Activated gamma-delta T cell treated with anti-CD3 and anti-CD28 coated beads, Interleukin-2, amount 50 U/mL, for 16 hours (primary cell): ENCODE measurements around the gene HOXB2.

ENCODE experiments used
- DNase-seq: peaks from one replicate; pipeline ENCODE4 v3.0.0-alpha.2; 2020; ENCODE audit warnings: low read depth

Gene HOXB2

DNA sequence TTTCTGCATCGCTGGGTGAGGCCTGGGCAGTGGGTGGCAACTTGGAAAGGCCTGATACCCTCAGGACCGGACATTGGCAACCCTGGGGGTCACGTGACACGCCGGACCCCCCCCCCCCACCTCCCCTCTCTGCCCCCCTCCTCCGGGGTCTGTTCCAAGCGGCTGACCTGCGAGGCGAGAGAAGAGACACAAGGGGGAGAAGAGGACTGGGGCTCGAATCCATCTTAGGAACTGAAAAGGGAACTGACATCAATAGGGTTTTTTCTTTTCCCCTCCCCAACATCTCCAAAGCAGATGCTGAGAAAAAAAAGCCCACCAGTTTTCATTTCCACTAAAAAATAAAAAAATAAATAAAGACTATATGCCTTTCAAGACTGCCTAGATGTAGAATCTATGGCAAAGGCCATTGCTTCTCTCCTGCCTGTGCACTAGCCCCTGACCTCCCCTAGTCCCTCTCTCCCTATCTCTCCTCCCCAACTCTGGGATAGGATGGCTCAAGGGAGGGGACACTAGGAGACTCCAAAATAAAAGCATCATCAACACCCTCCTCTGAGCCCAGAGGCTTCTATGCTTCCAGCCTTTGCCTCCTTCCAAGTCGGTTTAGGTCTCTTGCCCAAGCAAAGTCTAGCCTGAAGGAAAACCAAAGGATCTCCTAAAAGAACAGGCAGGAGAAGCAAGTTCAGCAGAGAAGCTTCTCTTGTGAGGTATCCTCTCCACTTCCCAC, 7.7 kb upstream of the HOXB2 start:
- DNase-seq, result no peak

DNA sequence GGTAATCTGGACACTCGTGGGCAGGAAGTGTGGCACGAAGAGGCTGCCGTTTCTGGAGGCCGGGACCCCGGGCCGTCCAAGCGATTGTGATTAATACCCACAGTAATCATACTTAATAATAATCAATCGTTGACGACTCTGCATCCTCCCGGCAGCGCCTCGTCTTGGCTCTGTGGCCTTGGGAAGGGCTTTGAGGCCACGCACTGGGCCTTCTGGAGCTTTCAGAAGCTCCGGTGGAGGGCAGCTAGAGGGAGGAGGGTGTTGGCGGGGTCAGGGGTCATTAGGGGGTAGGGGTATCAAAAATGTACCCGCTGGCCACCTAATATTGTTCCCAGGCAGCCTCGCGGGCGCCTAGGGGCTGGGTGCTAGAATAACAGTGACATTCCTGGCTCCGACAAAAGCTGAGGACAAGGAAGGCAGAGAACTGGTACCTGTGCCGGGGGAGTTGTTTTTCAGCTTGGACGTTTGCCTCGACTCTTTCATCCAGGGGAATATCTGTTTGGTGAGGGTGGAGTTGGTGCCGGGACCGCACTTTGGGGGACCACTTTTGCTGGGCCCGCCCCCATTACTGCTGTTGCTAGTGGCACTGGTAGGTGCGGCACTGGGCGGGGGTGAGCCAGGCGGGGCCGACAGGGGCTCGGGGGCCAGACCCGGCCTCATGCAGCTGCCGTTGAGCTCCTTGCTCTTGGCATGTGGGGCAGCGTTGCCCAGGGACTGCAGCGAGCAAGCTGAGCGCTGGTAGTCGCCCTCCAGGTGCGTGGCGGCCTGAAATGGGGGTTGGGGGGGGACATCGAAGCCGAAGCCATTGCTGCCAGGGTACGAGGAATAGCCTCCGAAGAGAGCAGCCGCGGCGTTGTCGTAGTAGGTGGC, 6.9 kb upstream of the HOXB2 start:
- DNase-seq, result no peak

DNA sequence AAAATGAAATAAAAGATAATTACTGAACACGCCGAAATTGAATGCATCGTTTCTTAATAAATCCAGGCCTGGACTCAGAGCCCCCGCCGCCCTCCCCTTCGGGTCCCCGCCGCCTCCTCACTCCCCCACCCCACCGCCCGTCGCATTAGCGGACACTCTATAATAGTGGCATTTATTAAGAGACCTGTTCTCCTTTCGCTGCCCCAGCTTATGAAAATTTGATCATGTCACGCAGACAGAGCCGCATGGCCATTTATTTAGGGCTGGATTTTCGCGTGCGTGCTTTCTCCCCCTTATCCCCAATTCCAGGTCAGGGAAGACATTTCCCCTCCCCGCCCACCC, 6.3 kb upstream of the HOXB2 start:
- DNase-seq, result no peak

DNA sequence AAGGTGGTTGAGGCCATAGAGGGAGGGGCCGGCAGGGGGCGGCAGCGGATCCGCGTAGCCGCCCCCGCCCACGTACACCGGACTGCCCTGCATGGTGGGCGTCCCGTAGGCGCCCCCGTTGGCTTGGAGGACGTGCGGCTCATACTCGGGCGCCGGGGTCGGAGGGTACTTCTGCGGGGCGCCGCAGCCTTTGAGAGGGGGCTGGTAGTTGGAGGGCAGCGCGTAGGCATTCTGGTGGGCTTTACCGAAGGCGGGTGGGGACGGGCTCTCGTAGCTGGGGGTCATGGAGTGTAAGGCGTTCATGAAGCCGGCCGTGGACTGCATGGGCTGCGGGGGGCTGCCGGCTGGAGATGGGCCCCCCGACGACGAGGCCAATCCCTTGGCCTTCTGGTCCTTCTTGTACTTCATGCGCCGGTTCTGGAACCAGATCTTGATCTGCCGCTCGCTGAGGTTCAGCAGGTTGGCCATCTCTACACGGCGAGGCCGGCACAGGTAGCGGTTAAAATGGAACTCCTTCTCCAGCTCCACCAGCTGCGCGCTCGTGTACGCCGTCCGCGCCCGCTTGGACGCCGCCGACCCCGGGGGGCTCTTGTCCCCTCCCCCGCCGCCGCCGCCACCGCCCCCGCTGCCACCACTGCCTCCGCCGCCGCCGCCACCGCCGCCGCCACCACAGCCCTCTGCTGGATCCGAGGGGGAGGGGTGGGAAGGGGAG, 5.7 kb upstream of the HOXB2 start:
- no peak for DNase-seq

DNA sequence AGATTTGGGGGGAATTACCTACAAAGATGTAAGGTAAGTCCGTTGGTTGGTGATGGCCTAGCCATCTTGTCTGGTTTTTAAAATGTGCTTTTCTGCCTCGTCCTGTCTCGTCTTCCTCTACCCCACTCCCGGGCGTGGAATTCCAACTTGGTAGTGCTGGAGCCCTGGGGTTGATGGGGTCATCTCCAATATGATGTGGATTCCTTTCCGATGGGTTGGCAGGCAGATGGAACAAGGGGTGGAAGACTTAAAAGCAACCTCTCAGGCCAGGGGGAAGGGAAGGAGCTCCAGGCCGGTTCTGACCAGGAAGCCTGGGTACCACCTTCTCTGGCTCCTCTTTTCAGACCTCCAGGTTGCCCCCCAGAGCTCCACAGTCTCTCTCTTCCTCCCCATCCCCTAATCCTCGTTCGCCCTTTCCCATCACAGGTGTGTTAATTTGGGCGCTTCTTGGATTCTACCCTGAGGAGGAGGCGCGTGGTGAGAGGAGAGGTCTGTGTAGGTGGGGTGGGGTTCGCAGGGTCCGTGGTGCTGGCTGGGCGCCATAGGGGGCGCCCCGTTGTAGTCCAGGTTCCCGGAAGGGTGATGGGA, 5.1 kb upstream of the HOXB2 start:
- no peak for DNase-seq

DNA sequence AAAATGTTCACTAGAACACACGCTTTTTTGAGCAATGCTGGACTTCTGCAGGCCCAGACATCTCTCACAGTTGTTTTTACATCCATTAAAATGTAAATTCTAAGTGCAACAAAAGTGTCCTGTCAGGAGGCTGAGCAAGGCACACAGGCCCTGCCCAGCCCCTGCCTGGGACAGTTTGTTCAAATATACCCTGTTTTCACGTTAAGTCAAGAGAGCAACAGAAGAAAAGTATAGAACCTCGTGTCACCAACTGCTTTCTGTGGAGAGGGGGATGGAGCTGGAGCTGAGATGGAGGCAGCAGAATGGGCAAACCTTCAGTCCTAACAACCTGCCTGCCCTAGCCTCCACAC, 4.3 kb upstream of the HOXB2 start:
- no peak for DNase-seq

DNA sequence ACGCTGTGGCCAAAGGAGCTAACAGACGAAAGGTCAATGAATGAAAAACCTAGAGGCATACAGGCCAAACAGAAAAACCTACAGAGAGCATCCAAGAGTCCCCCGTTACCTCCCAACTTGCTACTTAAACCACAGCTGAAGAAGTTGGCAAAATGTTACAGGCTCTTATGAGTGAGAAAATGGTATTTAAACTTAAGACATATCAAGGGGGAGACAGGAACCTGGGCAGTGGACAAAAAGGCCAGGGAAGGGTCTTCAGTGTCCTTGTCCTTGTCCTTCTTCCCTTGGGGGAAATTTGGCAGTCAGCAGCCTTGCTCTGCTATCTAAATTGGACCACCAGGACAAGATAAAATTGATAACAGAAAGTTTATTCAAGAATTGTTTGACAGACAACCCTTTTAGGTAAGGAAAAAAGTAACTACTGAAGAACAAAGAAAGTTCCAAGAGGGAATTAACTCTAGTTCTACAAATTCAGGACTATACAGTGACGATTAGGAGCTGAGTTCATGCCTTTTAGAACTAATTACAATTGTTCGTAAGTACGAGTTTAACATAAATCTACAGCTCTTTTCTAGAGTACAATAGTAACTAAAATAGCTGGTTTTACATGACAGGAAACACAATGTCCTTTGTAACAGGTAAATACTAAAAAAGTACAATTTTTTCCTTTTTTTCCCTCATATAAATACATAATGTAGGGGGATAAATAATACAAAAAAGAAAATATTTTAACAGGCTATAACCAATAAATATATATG, 3.8 kb upstream of the HOXB2 start:
- no peak for DNase-seq

DNA sequence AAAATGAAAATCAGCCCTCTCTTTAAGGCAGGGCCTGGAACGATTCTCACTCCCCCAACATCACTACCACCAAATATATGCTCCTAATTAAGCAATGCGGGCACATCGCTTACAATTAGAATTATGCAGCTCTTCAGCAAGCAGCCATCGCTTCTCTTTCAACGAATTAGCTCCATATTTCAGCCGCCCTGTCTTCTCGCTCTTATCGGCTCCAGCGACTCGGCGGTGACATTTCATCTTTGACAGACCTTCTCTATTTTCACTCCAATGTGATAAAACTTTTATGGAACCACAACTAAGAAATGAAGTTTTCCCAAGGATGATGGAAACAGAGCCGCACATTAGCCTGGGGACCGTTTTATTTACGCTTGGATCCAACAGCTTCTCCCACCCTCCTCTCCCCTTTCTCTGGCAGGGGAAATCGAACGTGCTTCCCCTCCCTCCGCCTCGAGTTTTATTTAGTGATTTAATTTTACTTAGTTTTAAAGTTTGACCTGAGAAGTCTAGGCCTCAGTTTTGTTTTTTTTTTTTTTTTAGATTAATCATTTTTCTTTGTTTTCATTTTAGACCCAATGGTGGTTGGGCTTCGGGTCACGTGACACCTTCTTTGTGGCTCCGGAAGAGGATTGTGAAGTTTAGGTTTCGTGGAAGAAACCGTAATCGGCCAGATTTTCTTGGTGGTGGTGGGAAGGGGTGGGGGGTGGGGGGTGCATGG, 3.1 kb upstream of the HOXB2 start:
- no peak for DNase-seq

DNA sequence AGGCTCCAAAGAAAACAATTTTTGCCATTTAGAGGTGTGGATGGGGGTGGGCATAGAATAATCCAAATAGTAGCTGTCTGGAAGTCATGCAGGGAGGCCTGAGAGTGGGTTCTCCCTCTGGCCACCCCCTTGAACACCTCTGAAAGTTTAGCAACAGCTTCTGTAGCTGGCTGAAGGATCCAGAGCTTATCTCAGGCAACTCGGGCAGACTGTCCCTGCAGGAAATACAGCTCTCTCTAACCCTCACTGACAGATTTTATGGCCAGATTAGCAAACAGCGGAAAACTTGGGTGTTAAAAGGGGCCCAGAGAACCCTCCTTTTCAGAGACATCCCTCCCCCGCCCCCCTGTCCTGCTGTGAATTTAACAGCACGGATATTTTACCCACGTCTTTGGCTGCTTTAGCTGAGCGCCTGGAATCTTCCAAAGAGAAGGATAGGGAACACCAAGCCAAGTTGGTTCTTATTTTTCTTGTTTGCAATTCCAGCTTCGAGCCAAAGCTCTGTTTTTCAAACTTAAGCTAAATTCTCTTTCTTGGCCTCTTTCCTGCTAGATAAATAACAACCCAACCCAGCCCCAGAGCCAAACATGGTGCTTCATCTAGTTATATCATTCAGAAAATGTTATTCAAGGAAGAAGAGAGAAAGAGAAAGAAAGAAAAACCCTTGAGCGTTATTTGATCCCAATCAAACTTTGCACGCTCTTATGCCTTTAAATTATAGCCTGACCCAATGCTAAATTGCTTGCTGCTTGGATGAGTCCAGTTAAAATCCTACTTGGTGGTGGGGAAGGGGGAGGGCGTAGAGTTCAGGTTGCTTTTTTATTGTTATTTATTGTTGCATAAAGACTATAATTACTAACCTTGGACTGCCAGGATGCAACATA, 2.3 kb upstream of the HOXB2 start:
- no peak for DNase-seq

DNA sequence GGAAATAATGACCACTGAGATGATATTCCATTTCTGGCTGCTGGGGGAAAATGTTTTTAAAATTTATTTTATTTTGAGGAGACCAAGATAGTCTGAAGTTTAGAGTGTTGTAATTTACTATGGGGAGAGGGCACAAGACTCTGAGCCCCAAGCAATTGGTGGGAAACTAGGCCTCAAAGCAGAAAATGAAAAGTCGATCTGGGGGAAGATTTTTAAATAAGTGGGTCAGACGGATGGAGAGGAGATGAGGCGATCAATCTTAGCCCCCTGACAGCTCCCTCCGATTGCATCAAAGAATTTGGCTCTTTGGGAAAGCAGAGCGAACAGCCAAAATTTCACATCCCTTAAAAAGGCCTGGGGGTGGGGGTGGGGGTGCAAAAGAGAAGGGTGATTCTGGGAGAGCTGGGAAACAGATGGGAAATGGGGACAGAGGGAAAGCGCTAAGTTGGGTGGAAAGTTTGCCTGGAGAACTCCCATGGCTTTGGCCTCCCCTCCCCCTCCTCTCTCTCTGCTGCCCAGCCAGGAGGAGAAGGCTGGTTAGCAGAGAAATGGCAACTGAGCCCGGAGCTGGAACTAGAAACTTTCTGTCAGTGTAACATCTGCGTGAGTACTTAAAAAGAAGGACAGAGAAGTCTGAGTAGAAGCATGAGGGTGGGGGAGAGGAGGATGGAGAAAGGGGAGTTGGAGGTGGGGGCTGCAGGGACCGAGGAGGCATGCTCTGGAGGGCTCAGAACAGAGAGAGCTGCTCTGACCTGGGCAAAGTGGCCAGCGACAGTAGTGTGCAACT, 1.4 kb upstream of the HOXB2 start:
- no peak for DNase-seq

DNA sequence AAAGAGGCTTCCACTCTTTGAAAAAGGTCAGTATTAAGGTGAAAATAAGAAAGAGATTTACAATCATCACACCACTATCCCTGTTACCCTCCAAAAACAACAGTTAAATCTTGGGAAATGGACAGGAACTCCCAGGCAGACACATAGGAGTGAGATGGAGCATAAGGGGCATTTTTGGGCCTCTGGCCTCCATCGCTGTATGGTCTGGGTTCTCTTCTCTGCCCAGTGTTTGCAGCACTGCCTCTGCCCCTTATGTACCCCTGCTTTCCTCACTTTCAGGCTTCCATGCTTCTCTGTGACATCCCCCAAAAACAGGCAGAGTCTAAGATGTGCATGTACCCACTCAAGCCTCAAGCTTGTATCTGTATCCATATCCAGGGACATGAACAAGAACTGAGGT, 630 bp upstream of the HOXB2 start:
- DNase-seq, result no peak

DNA sequence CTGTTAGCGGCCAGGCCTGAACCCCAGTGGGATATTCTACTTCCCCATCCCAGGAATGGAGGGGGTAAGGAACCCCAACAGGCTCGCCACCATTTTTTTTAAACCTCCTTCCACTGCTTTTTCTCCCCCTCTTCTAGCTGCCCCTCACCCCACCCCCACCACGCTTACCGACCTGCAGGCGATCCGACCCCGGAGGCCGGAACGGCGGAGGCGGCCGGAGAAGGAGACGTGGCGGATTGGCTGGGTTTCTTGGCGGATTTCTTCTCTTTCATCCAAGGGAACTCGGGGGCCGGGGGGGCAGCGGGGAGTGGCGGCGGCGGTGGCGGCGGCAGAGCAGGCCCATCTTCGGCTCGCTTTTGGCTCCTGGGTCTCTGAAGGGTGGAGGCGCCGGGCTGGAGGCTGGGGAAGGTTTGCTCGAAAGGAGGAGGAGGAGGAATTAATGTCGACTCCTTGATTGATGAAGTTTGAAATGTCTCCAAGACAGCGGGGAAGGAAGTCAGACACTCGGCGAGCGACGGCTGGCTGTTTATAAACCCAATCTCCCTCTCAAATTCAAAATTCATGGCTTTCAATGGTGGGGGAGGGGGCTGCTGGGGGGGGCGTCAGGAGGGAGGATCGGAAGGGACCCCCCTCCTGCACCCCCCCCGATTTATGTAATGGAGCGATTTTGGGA, 424 bp downstream of the HOXB2 start:
- no peak for DNase-seq

DNA sequence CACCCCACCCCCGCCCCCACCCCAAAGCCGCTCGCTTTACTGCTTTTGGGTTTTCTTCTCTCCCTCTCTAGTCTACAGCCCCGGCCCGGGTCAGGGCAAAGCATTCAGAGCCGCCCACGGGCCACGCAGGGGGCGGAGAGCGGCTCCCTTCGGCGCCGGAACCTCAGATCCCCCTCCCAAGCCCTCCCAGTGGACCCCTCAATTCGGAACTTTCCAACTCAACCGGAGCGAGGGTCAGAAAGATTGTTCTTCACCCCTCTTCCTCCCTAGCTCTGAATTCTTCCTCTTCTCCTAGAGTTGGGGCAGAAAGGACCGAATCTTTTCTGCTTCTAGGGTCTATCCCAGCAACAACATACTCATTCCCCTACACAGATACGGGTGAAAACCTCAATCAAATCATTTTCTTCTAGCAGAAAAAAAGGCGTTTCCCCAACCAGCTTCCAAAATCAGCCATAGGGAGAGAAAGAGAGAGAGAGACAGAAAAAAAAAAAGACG, 1.0 kb downstream of the HOXB2 start:
- DNase-seq, result no peak

DNA sequence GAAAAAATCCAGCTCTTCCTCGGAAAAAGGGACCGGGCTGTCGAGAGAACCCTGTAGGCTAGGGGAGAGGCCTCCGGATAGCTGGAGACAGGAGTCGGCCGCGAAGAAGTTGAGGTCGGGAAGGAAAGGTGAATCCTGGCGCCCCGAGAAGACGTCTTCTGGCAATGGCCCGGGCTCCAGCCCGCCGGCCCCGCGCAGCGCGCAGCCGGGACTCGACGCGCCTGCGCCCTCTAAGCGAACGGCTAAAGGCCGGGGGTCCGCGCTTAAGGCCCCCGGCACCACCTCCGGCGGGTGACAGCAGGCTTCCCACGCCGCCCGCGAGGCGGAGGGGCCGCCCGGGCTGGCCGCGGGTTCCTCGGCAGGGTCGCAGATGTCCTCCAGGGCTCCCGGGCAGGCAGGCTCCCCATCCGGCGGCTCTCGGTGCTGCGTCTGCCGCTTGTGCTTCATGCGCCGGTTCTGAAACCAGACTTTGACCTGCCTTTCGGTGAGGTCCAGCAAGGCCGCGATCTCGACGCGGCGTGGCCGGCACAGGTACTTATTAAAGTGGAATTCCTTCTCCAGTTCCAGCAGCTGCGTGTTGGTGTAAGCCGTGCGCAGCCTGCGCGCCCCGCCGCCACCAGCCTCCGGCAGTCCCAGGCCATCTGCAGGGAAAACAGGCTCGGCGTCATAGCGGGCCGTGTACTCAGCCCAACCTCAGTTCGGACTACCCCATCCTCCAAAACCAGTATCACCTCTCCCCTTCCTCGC, 1.6 kb downstream of the HOXB2 start:
- DNase-seq, result peak; percentile 40

DNA sequence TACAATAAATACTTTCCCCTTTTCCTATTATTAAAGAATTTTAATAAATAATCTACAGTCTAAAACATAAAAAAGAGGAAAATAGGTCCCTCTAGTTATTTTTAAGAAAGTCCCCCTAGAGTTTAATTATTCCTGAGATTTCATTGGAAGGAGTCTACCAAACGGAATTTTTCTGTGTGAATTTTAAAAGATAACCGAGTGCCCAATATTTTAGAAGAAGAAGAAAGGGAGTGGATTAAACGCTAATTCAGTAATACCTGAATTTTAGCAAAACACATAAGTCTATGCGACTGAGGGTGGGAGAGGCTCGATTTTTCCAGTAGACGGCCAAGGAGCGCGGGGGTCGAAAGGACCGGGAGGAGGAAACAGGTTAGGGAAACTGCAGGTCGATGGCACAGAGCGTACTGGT, 2.2 kb downstream of the HOXB2 start:
- no peak for DNase-seq

DNA sequence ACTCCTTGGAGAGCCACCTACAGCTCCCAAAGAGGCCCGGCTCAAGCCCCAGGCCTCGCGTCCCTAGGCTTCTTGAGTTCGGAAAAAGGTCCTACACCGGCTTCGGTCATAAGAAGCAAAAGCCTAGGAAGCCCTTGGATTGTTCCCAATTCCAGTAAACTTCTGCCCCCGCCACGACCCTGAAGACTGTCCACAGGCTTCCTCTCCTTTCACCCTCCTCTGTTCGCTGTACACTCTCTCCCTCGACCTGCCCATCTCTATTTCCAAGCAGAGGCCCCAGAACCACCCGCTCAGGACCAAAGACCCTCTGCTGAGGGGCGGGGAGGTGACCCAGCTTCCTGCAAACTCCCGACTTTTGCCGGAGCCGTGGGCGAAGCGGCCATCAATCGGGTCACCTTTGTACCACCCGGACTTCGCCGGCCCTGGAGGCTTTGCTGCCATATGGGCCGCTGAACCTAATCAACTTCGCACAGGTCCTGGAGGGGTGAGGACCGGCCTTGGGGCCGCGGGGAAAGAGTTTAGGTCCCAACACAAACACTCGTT, 2.7 kb downstream of the HOXB2 start:
- DNase-seq, result no peak

DNA sequence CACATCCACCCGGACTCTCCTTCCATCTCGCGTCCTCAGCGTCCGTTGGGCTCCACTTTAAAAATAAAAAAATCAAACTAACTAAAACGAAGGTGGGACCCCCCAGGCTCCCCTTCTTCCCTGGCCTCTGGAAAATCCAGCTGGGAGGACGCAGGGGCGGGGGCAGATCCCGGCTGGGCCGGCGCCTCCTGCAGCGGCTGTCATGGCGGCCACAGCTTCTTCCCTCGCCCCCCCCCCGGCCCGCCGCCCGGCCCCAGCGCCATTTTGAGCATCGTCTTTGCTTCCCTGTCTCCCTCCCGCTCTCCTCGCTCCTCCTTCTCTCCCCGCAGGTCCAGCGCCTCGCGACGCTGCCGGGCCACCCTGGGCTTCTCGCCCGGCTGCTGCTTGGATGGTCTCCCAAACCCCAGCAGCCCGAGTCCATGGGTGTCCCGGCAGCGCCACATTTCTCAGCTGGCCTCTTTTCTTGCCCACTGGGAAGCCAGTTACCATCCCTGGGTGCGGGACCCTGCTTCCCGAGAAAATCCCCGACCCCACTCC, 3.3 kb downstream of the HOXB2 start:
- DNase-seq, result no peak
